Measurements from ENCODE around the gene B3GAT1. TPM values are rescaled to one million over a fixed set of nuclear protein-coding genes. Genes with fewer than 3 reads are reported as not detected.

The B3GAT1 gene
- total RNA-seq, 1 experiment from 2014 or later = 0.10 TPM

- intact Hi-C loops (cut with micrococcal nuclease; ENCODE audit: unreplicated experiment) (loop anchor here (5.0 kb wide), 2 partner anchors 217 to 507 kb away; no protein-coding TSS in a partner anchor), in situ Hi-C loops (cut with HindIII; ENCODE audit: low pct_unique_long_range_greater_than_20kb, low sequenced_read_pairs) (no loop called here)
- BruUV-seq (replicated peaks) = no TSS peak
- ATAC-seq = peak; percentile 98
- no peaks in the 10 kb centered on the region for H3K9me3 ChIP-seq (ENCODE audit: control insufficient read depth, insufficient read depth, low read depth, low read length)
- H3K27me3 ChIP-seq (ENCODE audit: control insufficient read depth, insufficient read depth, low read length) = no peaks in the 10 kb centered on the region
- ChIA-PET CTCF (no interaction called here), POLR2A (no interaction called here)
- TF ChIP-seq TCF7L2 (IDR thresholded peaks at IDR 0.05; ENCODE audit: low read depth, low read length) (no peak), POLR2AphosphoS5 (IDR thresholded peaks at IDR 0.05; ENCODE audit: low read depth, low read length) (no peak), CTCF (IDR thresholded peaks at IDR 0.05) (peak; percentile 99), REST (IDR thresholded peaks at IDR 0.05; ENCODE audit: insufficient read depth in 1 of 2, low read depth in 2 of 2, low read length in 1 of 2) (peak in 1 of 2 experiments; percentile 67; a peak in 1 of 4 replicates)
- H3K4me1 ChIP-seq (ENCODE audit: control insufficient read depth, insufficient read depth, low read length) = 0 out of 2 replicates have a peak, but pooled peaks cover 4% of the 10 kb centered on the region
- DNase-seq (ENCODE audit: low read depth, low spot score) = peak; percentile 51
- no peaks in the 10 kb centered on the region for H3K36me3 ChIP-seq (ENCODE audit: control insufficient read depth, insufficient read depth, low read length)
- no peak overlapping the region for H3K27ac ChIP-seq (ENCODE audit: low read length)
- no peak overlapping the region for H3K4me3 ChIP-seq (ENCODE audit: low read depth in 2 of 2, low read length in 2 of 2)
These were observed 51.8 kb downstream of the B3GAT1 start for GRCh38 chr11:134360050-134360835.

GRCh38 chr11:134359646-134360045 lies 52.4 kb downstream of the B3GAT1 start:
- no peak for DNase-seq (ENCODE audit: low read depth, low spot score)
- in situ Hi-C loops (cut with HindIII; ENCODE audit: low pct_unique_long_range_greater_than_20kb, low sequenced_read_pairs) (no loop called here), intact Hi-C loops (cut with micrococcal nuclease; ENCODE audit: unreplicated experiment) (loop anchor here (5.0 kb wide), 2 partner anchors 218 to 508 kb away; no protein-coding TSS in a partner anchor)

More at GRCh38 chr11:134359646-134360045, 52.4 kb downstream of the B3GAT1 start:
- BruUV-seq (replicated peaks) = no TSS peak
- CTCF ChIA-PET = interaction anchor here (0.6 kb wide), 1 partner anchor 587 kb away, joined by 3 read pairs; no protein-coding TSS in a partner anchor
- POLR2A ChIA-PET = no interaction called here
- no peak overlapping the region for H3K4me3 ChIP-seq (ENCODE audit: low read depth in 2 of 2, low read length in 2 of 2)
- 0 out of 2 replicates have a peak, but pooled peaks cover 4% of the 10 kb centered on the region for H3K4me1 ChIP-seq (ENCODE audit: control insufficient read depth, insufficient read depth, low read length)
- ATAC-seq = no peak
- no peaks in the 10 kb centered on the region for H3K36me3 ChIP-seq (ENCODE audit: control insufficient read depth, insufficient read depth, low read length)
- H3K27ac ChIP-seq (ENCODE audit: low read length) = no peak overlapping the region
- H3K27me3 ChIP-seq (ENCODE audit: control insufficient read depth, insufficient read depth, low read length) = no peaks in the 10 kb centered on the region
- H3K9me3 ChIP-seq (ENCODE audit: control insufficient read depth, insufficient read depth, low read depth, low read length) = no peaks in the 10 kb centered on the region
- TF ChIP-seq TCF7L2 (IDR thresholded peaks at IDR 0.05; ENCODE audit: low read depth, low read length) = no peak
- no peak for TF ChIP-seq SIN3A (IDR thresholded peaks at IDR 0.05; ENCODE audit: borderline replicate concordance, insufficient read depth, low read depth, low read length)
- TF ChIP-seq POLR2AphosphoS5 (IDR thresholded peaks at IDR 0.05; ENCODE audit: low read depth, low read length) = no peak
- TF ChIP-seq REST (IDR thresholded peaks at IDR 0.05; ENCODE audit: insufficient read depth in 1 of 2, low read depth in 2 of 2, low read length in 1 of 2) = no peak
- TF ChIP-seq CTCF (IDR thresholded peaks at IDR 0.05) = no peak
